Activated CD4-positive, alpha-beta T cell treated with anti-CD3 and anti-CD28 coated beads, Interleukin-2, amount 50 U/mL, for 48 hours (primary cell): Measurements from ENCODE around the gene PSENEN.

Experiments used
- DNase-seq, 2 experiments: peaks; one replicate each; pipeline ENCODE4 v3.0.0-alpha.2; 2020

PSENEN gene

DNA sequence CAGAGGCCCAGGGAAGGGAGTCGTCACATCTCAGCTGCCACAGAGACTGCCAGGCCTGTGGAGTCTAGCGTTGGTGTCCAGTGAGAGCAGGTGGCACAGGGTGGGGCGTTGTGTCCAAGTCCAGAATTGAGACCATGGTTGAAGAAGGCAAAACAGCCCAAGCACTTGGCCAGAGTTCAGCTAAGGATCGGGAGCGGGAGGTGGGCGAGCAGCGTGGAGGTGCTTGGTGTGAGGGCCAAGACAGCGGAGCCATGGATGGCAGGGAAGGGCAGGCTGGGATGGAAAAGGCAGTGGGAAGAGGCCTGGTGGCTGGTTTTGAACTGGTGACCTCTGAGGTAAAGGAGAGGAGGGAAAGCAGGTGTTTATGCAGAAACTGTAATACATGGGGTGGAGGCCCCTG is 11.2 kb upstream of the PSENEN start:
- DNase-seq: no peak

DNA sequence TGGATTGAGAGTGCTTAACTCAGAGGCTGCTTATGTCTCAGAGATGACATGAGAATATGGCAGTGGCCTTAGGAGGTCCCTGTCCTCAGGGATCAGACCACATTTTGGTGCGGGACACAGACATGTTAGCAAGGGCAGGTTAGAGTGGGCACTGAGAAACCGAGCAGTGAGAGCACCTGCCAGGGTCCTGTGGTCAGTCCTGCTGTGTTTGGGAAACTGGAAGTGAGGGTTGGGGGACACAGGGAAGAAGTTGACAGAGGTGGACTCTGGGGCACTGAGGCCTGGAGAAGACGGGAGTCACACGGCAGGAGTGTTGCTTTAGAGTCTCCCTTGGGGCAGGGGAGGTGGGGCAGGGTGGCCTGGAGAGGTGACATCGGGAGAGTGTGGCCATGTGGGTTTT is 10.6 kb upstream of the PSENEN start:
- no peak for DNase-seq

DNA sequence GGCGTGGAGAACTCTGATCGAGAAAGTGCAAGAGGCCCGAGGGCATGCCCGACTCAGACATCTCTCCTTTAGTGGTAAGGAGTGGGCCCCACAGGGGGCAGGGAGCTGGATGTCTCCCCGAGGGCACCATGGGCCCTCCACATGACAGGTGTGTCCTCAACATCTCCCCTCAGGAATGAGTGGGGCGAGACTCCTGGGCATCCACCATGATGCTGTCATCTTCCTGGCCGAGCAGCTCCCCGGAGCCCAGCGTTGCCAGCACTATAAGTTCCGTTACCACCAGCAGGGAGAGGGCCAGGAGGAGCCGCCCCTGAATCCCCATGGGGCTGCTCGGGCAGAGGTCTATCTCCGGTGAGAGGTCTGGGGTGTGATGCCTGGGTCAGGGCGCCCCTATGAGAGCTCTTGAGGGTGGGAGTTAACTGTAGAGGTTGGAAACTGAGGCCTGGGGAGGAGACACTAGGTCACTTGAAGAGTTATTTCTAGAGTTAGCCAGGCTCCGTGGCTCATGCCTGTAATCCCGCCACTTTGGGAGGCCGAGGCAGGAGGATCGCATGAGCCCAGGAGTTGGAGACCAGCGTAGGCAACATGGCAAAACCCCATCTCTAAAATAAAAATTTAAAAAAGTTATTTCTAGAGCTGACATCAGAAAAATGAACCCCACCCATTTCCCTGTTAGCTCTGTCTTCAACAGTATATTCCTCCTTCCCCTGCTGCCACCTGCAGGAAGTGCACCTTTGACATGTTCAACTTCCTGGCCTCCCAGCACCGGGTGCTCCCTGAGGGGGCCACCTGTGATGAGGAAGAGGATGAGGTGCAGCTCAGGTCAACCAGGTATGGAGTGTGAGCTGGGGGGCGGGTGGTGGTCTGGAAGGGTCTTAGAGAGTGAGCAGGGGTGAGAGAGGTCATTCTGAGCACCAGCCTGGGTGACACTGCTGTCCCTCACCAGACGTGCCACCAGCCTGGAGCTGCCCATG is 8.3 kb upstream of the PSENEN start:
- no peak for DNase-seq

DNA sequence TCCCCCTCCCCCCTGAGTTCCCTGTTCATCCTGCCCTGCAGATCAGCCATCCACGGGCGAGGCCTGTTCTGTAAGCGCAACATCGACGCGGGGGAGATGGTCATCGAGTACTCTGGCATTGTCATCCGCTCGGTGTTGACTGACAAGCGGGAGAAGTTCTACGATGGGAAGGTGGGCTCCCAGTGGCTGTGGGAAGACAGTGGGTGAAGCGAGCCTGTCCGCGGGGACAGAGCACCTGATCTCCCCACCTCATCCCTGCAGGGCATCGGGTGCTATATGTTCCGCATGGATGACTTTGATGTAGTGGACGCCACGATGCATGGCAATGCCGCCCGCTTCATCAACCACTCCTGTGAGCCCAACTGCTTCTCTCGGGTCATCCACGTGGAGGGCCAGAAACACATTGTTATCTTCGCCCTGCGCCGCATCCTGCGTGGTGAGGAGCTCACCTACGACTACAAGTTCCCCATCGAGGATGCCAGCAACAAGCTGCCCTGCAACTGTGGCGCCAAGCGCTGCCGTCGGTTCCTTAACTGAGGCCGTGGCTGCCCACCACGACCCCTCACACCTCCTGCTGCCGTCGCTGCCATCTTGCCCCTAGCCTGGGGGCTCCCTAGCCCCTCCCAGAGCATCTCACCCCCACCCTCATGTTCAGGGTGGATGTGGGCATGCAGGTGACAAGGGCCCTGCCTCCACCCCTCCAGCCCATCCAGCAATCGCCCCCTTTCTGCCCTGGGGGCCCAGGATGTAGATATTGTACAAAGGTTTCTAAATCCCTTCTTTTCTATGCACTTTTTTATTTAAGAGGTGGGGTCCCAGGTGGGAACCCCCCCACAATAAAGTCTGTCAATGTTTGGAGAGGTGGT is 7.2 kb upstream of the PSENEN start:
- no peak for DNase-seq

DNA sequence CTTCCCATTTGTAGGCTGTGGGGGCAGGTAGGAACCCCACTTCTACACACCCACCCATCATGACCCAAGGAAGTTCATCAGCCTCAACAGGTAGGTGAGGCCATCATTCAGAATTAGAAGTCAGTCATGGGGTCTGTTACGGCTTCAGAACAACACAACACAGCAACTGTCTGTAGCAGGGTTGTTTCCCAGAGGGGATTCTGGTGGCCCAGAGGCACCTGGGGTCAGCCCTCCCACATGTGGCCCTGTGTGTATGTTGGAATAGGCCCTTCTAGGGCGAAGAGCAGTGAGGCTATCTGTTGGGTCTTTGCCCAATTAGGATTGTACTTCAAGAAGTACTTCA is 6.6 kb upstream of the PSENEN start:
- DNase-seq: no peak

DNA sequence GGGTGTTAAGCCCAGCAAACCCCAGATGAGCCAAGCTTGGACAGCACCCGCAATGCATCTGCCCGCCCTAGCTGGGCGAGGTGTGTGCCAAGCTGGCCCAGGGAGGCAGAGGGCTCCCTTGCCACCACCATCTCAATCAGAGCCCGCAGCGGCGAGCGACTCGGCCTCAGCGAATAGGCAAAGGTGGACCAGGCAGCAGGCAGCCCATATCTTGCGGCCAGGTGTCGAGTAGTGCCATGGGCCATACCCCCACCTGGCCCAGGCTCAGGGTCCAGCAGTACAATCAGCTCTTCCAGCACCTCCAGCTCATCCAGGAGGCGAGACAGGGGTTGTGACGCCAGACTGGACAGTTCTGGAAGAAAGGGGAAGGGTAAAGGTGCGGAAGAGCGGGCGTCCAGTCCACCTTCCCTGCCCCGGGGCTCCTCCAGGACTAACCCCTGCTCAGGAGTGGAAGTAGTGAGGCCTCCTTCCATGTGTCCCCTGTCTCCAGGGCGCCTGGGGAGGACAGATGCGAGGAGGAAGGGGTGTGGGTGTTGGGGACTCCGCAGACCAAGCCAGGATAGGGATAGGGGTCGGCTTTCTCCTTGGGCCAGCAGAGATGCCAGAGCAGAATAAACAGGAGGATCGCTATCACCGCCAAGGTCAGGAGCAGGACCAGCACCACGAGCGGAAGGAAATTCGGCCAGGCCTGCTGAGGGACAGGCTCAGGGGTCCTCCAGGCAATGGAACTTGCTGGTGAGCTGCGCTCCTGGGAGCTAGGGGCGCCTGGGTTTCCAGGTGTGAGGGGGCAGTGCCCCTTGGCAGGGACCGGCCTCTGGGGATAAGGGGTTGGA is 6.0 kb upstream of the PSENEN start:
- no peak for DNase-seq

DNA sequence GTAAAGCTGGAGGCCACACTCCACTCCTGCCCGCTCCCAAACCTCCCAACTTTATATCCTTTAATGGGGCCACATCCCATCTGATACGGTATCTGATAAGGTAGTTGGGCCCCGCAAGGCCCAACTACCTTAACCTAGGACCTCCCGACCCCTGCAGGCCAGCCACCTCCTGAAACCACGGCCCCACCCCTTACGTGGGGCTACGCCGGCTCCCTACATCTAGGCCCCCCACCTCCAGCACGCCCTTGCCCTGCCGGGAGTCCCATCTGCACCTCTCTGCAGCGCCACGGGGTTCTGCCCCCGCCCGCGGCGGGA is 5.4 kb upstream of the PSENEN start:
- no peak for DNase-seq

DNA sequence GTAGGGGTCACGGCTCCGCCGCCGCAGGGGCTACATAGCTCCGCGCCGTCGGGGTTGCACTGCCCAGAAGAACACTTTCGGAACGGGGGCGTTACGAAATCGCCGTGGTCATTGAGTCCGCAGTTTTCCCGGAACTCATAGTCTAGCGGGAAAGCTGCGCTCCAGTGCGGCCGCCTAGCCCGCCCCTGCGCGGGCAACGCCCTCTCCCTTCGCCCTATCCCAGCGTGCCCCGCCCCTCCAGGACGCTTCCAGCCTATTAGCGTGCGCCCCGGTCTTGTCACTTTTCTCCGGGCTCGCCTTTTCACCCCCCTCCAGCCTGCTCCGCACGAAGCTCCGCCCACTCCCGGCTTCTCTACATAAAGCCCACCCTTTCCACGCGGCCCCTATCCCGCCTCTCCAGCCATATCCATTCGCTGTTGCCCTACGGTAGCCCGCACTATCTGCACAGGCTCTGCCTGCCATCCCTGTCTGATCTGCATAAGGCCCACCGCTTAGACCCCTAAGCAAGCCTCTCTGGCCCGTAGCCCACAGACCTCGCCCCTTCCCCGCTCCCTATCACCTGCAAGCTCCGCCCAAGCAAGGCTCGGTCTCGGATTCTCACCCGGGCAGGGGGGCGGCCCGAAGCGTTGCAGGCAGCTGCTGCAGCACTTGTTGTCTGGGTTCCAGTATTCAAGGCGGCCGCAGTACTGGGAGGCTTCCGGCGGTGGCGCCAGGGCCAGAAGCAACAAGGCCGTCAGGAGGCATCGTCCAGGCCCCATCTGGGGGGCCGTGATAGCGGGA is 4.8 kb upstream of the PSENEN start:
- DNase-seq: peak; percentile 98

DNA sequence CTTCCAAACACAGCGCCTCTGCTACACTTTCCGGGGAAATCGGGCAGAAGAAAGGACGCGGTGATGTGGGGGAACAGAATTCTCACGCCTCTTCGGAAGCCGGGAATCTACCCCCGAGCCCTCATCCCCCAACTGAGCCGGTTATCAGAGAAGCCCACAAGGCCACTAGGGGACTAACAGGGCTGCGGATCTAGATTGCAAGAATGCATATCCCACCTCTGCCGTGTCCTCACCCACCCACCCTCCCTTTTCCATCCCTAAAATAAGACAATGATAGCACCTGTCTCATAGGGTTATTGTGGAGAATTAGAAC is 4.3 kb upstream of the PSENEN start:
- no peak for DNase-seq

DNA sequence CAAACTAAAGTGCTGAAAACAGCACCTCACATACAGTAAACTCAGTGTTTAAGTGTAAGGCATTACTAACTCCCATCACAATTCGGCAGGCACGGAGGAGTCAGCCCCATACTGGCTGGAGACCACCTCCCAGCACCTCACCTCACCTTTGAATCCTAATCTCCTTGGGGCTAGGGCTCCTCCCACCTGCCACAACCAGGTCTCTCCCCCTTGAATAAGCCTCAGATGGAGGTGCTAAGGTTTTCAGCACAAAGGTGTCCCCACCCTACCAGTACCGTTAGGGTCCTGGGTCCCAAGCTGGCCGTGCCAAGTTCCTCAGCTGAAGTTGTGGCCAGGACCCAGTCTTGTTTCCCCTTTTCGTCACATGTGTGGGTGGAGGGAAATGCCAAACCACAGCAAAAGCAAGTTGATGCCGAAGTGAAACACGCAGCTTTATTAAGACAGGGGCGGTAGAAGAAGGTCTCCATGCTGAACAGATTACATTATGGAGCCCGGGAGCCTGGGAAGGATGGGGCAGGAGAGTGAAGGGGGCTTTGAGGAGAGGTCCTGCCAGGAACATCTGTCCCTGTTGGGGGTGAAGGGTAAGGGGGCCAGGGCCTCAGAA is 3.2 kb upstream of the PSENEN start, which contains the start of gene IGFLR1:
IGFLR1 (minus strand) TSS at position 332 of the 604 bp plus-strand sequence. CDS start 1,272 bp downstream, outside the sequence.
- DNase-seq: peak; percentile 74 to 81

DNA sequence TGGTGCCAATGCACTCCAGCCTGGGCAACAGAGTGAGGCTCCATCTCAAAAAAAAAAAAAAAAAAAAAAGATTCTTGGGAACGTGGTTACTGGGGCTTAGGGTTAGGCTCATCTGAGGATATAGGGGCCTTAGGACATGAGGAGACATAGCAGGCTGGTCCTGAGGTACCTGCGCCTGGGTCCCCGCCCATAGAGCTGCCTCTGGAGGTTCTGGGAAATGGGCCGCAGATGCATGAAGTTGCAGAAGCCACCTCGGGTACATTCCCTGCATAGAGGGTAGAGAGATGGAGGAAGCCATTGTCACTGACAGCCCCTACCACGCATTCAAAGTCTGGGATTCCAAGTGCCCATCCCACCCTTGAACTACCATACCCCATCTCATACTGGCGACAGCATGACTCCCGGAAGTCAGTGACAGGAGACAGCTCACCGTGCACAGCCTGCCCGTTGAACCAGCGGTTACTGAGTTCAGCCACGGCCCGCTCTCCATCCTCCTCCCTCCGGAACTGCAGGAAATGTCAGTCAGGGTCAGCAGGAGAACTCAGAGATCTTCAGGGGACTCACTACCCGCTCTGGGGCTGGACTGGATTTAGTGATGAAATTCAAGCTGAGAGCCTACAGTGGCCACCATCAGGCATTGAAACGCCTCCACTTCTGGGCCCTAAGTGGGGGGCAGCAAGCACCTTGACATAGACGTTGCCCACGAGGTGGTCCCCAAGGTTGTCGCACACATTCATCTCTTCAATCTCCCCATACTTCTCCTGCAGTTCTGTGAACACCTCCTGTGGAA is 1.6 kb upstream of the PSENEN start:
- DNase-seq: no peak

DNA sequence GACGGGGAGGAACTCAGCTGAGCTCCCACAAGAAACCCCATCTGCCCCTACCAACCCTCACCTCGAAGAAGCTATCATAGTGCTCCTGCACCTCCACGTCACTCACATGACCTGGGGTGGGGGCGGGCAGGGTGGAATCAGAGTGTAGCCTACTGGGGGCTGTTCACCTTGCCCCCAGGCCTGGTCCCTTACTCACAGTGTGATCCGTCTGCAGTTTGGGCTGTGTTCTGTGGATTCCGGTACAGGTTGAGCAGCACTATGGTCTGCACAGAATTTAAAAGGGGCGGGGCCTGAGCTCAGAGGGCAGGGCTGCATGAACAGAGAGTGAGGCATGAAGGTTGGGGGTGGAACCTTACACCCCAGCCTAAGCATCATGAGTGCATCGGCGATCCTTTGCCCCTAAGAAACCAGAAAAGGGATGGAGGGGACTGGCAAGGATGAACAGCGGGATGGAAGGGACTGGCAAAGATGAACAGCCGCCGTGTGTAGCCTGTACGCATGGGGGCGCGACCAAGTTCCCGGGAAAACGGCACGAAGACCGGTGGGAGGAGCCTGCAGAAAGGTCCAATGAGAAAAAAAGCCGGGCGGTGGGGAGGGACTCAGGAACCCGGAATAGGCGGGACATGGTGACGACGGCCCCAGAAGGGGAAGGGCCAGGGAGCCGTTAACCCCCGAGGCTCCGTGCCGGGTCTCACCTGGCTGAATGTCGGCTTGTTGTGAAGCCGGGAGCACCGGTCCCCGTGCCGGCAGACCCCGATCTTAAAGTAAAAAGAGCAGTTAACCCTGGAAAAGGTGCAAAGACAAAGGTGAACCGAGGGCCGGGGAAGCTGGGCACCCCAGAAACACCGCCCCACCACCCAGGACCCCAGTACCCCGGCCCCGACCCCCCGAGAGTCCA is 772 bp upstream of the PSENEN start:
- DNase-seq: peak; percentile 94 to 96

DNA sequence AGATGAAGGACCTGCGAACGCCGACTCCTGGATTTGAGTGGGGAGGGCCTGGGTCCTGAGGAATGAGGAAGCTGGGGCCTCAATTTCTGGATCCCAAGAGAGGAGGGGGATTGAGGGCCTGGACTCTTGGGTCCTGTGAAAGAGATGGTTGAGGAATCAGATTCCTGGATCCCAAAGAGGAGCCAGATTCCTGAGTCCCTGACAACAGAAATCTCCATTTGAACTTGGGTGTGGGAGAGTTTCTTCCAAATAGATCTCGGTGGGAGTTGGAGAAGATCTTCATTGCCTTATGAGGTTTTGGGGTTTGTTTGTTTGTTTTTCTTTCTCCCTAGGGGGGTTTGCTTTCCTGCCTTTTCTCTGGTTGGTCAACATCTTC is 624 bp downstream of the PSENEN start:
- DNase-seq: no peak

DNA sequence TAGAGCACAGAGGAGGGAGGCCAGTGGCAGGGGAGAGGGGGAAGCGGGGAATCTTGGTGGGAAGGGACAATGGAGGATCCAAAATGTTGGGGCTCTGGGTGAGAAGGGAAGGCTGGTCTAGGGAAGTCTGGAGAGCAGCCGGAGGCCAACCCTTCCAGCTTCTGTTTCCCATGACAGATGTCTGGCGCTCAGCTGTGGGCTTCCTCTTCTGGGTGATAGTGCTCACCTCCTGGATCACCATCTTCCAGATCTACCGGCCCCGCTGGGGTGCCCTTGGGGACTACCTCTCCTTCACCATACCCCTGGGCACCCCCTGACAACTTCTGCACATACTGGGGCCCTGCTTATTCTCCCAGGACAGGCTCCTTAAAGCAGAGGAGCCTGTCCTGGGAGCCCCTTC is 1.1 kb downstream of the PSENEN start:
- DNase-seq: no peak

DNA sequence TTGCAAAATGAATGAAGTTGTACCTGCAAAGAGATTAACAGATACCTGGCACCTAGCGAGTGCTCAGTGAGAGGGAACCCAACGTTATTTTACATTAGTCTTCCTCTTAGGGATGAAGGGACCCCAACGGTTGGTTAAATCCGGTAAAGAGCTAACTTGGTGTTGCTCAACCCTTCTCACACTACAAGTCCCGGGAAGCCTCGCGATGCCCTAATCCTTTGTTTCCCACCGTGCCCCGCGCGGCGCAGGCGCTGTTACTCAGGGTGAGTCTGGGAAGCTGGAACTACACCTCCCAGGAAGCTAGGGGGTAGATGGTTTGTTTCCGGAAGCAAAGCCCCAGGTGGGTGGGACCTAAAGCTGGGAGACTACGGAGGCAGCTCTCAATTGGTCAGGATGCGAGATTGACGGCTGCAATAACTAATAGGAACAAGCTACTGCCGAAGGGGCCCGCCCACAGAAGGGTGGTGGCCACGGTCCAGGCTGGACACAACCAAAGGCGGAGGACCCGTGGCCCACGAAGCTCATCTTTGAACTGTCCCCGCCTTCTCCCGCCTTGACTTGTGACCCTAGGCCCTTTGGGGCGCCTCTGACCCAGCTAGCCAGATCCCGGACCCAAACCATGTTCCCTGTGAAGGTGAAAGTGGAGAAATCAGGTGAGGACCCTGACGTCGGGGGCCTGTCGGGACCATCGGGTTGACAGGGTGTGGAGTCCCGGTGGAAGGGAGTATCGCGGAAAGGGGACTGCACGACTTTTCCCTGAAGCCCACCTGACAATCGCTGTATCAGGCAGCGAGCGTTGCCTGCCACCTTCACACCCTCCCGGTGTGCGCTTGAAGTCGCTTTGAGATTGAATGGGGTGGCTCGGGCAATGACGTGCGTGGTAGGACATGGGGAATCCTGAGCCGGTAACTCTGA is 2.9 kb downstream of the PSENEN start, which contains the start of gene LIN37:
LIN37 (plus strand) TSS at position 471 of the 915 bp plus-strand sequence; CDS start at position 620, 149 bp downstream.
- DNase-seq: peak; percentile 98 to 99

DNA sequence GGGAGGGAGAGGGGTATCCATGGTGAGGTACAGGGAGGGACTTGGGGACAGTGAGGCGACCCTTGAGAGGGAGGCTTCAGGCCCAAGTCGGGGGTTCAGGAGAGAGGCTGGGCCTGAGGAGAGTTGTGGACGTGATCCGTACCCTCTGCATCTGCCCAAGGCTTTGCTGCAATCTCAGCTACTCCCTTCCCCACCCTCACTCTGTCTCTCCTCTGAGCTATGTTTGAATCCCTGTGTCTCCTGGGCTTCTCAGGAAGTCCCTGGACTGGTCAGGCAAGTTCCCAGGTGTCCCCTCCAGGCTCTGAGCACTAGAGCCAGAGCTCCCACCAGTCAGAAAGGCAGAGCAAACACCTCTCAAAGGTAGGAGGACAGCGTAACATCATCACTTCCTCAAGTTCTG is 4.7 kb downstream of the PSENEN start:
- DNase-seq: no peak

DNA sequence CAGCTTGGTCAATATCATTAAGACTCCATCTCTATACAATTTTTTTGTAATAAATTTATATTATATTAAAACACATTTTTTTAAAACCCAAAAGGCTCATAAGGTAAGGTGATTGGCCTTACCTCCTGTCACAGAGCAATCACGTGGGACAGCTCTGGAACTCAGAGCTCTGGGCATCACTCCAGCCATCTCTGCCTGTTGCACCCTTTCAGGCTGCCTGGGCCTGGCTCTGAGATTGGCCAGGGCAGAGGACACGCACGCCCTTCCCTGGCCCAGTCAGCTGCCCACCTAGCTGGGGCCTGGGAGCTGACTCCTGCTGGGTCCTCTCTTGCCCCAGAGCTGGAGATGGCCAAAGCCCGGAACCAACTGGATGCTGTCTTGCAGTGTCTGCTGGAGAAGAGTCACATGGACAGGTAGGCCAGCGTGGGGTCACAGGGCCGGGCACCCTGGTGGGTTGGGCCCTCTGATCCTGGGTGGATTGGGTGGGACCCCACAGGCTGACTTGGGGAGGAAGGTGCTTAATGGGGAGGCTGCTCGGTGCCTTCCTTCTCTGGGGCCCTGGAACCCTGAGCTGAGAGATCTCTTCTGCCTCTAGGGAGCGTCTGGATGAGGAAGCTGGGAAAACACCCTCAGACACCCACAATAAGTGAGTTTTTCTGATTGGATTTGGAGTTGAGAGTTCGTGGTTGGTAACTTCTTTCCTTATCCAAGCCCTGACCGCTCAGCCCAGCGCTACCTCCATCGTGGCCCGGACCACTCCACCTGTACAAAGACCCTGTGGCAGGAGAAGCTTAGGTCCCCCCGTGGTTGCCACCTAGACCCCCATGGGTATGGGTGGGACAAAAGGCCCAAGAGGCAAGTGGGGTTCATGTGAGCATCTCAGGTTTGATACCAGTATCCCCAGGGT is 6.6 kb downstream of the PSENEN start:
- DNase-seq: no peak
